Measurements from ENCODE around the gene TEX36.
"Not testable (repeated sequence)": the region's sequence is repeated elsewhere in the genome, so short reads cannot be mapped to it uniquely, and the experiment has no call there.

The TEX36 gene

DNA sequence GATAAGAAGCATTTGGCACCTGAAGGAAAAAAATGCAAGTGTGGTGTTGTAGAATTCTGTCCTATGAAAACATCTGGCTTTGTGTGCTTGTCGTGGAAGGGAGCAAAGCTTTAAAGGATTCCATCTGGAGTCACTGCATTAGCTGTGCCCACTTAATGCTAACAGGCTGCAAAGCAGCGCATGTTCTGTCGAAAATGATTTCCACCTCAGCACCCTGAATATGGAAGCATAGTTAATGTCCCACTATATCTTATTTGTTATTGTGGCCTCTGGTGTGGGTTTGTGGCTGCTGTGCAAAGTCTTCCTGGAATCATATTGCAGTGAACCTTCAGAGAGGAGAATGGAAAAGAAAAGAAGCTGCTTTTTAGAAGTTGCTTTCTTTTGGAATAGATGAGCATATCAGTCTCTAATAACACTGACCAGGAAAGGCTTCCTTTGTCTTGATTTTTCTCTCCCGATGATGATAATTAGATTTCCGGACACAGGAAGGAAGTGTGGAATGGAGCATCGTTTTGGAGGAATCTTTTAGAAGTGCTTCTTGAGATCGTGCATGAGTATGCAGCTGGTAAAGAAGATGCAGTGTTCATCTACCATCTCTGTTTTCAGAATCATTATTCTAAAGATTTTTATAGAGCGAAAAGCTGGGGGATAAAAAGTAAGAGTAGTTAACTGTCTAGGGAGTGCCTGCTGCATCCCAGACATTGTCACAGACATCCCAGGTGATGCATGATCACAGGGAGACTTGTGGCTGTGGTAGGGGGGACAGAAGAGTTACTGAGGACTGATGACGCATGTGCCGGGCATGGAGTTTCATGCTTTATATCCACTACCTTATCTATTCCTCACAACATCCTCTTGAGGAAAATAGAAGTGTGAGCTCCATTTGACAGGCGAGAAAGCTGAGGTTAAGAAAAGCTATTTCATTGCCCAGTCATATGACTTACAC, 54.6 kb downstream of the TEX36 start:
- DNase-seq, result no peak

DNA sequence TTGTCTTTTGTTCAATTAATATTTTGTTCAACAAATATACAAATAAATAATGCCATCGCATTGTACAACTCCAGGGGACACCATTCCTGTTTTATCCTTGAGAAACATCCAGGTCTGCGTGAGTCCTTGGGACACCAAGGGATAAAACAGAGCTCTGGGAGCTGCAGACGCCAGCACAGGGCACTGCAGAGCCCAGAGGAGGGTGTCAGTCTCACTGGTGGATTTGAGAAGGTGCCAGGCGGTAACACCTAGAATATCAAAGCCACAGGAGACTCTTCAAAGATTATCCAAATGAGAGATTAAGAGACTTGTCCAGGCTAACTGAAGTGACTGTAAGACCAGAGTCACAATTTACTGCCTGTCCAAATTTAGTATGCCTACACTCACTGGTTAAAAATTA, 55.3 kb downstream of the TEX36 start:
- DNase-seq, result no peak

DNA sequence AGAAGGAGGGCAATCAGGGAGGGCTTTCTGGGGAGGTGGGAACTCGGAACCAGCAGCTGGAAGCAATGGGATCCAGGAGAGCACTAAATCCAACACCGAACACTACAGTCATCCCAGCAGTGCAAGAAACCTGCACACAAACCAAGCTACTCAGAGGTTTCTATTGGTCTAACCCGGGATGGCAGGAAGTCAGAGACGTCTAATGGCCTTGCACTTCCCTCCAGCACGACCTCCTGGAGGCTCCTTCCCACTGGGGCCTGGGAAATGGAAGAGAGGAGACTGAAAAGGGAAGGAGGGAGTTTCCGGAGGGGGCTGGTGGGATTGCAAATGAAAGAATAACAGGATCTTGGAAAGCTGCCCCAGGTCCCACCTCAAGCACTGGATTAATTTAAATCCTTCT, 56.3 kb downstream of the TEX36 start:
- DNase-seq, result no peak

DNA sequence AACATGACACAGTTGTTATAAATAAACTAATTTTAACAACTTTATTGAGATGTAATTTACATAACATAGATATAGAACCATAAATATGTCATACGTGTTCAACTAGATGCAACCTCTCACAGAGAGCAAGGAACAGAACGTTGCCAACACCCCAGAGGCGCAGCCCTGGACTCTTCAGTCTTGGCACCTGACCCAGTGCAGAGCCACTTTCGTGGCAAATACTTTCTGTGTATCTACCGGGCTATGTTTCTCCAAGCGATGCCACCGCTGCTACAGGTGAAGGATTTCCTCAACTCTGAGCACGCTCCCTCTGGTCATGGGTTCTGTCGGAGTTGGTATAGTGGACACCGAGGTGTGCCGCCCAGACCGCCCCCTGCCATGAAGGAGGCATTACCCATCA, 57.4 kb downstream of the TEX36 start:
- DNase-seq, result no peak

DNA sequence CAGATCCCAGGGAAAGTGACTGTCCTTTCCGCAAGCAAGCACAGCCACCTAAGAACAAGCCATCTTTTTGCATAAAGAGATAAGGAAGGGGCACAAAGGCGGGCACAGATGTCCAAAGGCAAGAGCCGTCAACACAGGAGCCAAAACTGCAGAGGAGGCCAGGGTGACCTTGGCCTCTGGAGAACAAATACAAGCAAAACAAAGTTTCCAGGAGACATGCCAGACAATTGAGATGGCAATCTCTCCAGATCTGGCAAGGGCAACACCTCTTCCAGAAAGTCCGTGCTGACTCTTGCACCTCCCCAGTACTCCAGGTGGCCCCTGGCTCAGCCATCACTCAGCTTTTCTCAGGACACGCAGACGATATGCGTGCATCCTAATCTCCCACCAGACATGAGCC, 58.2 kb downstream of the TEX36 start:
- DNase-seq, result no peak

DNA sequence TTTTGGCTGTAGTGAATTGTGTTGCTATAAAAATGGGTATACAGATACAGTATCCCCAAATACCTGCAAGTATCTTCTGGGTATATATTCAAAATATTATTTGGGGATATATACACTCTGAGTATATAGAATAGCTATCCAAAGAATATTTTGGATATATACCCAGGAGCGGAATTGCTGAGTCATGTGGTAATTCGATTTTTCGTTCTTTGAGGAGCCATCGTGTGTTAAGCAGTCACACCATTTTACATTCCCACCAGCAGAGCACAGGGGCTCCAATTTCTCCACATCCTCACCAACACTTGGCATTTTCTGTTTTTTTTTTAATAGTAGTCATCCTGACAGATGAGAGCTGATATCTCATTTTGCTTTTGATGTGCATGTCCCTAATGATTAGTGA, 61.9 kb downstream of the TEX36 start:
- DNase-seq, result no peak

DNA sequence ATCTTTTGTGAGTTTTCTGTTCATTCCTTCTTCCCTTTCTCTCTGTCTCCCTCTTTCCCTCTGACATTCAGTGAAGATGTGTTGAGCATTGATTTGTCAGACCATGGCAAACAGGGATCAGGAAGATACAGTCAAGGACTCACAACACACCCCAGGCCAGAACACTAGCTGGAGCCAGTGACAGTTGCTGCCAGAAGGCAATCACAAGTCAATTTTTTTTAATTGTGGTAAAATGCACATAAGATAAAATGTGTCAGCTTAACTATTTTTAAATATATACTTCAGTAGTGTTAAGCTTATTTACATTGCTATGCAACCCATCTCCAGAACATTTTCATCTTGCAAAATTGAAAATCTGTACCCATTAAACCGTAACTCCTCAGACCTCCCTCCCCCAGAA, 62.6 kb downstream of the TEX36 start:
- no peak for DNase-seq

DNA sequence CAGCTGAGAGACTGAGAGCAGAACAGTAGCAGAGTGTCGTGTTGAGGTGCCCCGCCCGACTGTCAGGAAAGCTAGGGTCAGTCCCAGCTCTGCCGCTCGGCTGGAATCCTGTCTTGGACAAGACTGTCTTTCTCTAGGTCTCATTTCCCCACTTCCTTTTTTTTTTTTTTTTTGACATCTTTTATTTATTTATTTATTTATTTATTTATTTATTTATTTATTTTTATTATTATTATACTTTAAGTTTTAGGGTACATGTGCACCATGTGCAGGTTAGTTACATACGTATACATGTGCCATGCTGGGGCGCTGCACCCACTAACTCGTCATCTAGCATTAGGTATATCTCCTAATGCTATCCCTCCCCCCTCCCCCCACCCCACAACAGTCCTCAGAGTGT, 69.9 kb downstream of the TEX36 start:
- DNase-seq, result not testable (repeated sequence)

DNA sequence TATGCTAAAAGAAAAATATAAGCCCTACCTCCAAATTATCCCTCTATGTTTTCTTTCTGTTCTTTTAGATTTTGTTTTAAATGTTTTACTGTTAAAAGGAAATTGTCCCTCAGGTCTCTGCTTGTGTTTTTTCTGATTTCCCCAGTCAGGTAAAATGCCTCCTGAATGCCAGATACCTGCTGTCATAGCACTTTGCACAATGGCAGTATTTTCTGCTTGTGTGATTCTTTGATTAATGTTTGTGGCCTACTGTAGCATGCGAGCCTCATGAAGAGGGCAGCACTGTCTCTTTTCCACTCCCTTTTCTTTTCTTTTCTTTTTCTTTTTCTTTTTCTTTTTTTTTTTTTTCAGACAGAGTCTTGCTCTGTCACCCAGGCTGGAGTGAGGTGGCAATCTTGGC, 71.2 kb downstream of the TEX36 start:
- no peak for DNase-seq

DNA sequence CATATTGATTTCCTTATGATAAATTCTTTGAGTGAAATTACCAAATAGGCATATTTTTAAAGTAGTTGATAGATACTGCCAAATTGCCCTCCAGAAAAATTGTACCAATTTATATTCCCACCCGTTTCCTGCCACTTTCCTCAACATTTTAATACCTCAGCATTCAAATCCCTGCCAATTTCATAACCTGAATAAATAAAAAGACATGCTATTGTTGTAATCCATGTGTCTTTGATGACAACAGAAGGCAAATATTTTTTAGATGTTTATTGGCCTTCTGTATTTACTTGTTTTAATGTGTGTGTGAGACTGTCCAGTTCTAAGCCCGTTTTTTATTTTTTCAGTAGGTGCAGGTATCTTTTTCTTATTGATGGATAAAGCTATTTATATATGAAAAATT, 71.7 kb downstream of the TEX36 start:
- DNase-seq, result no peak

DNA sequence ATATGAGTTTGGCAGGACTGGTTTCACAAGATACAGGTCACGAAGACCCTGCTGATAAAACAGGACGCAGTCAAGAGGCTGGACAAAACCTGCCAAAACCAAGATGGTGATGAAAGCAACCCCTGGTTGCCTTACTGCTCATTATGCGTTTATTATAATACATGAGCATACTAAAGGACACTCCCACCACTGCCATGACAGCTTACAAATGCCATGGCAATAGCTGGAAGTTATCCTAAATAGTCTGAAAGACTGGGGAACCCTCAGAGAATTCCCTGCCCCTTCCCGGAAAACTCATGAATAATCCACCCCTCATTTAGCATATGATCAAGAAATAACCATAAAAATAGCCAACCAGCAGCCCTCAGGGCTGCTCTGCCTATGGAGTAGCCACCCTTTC, 73.1 kb downstream of the TEX36 start:
- DNase-seq, result no peak

DNA sequence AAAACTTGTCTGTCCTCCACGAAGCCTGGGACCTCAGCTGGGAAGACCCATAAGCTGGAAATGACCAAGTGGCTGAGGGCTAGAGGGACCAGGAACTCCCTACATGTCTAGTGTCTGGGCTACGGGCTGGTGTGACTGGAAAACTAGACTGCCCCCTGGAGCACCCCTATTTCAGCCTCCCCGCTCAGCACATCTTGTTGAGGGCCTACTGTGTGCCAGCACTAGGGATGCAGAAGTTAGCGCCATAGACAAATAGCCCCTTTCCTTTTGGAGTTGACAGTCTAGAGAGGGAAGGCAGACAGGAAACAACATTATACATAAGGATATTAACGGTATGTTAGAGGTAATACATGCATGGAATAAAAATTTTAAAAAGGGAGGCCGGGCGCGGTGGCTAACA, 74.5 kb downstream of the TEX36 start:
- no peak for DNase-seq

DNA sequence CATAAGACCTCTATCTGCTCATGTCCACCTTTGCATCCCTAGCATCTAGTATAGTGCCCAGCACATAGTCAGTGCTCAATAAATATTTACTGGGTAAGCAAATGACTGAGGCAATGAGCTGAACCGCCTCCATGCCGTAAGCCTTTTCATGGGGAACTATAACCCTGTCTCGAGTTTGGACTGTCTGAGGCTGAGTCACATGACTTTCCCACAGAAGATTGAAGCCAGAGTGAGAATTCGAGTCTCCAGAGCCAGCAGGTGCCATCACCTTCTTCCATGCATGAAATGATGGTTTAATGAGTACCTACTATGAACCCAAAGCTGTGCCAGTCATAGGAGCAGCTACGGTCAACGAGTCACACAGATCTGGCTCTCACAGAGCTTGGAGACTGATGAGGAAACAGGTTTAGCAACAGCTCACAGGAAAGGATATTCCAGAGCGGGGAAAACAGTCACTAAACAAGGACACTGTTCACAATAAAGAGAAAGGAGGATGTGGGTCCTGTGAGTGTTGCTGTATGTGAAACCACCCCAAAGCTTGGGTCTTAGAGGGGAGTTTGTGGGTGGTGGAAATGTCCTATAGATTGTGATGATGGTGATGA, 75.2 kb downstream of the TEX36 start:
- DNase-seq, result no peak

DNA sequence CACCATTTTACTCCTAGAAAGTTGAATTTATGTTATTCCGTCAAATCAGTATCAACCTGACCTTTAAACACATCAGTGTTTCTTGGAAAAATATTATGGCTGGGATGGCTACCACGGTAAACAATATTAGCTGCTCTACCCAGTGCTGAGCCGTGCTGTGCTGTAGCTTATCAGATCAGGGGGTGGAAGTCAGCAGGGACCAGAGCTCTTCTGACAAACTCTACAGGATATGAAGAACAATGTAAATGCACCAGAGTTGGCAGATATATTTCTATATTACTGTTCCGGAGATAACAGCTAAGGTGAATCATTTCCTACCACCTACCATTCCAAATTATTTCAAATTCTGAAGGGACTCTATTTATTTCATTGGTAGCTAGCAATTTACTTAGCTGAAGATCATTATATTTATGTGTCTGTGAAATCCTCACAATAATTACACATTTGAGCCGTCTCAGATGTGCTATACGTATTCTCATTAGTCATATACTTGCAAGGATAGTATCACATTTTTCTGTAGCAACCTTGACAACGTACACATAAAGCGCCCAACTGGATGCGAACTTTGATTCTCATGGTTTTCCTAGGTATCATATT, 76.5 kb downstream of the TEX36 start:
- no peak for DNase-seq
